GM19397 (cell line): ENCODE results near the gene JAG2.

Experiments
- ATAC-seq: cut with Tn5 transposase; IDR thresholded peaks from one replicate; pipeline ENCODE4 v1.9.1; 2021; ENCODE audit warnings: mild to moderate bottlenecking, moderate library complexity; ENCODE audit not compliant: unreplicated experiment

The JAG2 gene

GRCh38 chr14:105168496-105168978 lies at the start of gene JAG2:
Gene JAG2 (minus strand): TSS chr14:105168776. CDS start chr14:105168420, 356 bp downstream.
- no peak for ATAC-seq

DNA sequence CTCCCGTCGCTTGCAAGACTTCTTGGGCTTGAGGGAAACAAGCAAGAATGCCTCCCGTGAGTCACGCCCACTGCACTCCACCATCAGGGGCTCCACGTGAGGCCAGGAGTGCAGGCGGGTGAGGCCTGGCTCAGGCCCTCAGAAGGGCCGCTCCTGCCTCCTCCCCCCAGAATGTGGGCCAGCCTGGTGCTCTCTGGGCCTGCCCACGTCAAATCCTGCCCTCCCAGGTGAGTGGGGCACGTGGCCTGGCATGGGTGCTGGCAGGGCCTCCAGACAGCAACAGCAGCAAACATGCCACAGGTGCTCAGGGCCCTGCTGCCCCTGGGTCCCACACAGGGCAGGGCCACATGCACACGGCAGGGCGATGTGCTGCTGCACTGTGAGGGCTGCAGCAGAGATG lies 49.2 kb upstream of the JAG2 start:
- no peak for ATAC-seq

- ATAC-seq, result no peak
These were observed 48.1 kb upstream of the JAG2 start for GRCh38 chr14:105216490-105217247.

GRCh38 chr14:105215602-105216001 lies 47.0 kb upstream of the JAG2 start:
- ATAC-seq, result no peak

DNA sequence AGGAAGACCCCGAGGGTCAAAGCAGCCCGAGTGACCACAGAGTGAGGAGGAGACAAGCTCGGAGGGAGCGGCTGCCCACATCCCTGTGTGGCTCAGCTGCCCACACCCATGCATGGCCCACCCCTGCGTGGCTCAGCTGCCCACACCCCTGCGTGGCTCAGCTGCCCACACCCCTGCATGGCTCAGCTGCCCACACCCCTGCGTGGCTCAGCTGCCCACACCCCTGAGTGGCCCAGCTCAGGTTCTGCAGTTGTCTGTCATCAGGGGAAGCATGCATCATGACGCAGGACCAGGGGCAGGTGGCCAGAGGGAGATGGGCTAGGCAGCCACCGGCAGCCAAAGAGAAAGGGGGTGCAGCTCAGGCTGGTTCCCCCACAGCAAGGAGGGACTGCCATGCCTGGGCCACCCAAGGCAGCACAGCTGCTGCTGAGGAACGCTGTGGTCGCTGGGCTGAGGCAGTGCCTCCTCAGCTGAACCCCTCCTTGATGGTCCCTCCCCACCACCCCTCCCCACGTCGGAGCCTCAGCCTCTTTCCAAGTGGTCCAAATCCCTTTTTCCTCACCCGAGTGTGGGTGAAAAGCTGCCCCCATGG lies 45.8 kb upstream of the JAG2 start:
- ATAC-seq, result no peak

GRCh38 chr14:105213361-105213760 lies 44.8 kb upstream of the JAG2 start:
- no peak for ATAC-seq

DNA sequence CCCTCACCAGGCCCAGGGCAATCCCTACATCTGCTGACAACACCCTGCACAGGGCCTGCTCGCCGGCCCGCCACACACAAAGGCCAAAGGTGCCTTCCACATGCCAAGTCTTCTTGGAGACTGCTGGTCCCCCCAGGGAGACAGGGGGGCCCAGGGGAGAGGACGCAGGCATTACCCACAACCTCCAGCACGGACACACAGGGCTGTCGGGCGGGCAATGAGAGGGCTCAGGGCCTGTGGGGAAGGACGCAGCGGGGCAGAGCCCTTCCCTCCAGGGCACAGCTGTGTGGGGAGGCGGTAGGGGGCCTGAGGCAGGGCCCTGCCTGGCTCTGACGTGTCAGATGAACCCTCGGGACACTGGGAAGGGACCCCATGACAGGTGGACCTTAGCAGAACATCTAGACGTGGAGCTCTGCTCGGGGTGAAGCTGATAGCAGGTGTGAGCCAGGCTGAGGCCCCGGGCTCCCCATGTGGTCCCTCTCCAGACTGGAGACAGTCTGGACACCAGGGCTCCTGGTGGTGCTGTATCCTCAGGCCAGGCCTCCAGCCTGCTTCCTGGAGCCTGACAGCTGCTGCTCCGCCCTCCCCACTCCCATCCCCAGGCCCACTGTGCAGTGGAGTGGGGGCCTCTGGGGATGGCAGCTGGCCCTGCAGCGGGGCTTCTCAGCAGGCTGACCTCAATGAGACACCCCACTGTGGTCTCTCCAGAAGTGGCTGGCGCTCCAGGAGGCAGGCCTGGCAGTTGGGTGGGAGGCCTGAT lies 44.1 kb upstream of the JAG2 start:
- ATAC-seq, result no peak

DNA sequence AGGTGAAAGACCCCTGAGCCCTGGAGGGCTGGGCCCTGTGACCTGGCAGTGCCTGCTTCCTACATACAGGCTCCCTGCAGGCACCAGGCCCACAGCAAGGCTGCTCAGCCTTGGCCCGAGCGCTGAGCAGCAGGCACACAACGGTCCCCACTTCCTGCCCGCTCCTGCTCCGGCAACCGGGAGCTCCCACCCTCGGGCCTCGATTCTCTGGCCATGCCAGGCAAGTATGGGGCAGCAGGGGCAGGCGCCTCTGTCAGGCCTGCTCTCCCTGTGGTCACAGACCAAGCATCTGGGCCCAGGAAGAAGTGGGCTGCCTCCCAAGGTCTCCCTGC lies 43.1 kb upstream of the JAG2 start:
- ATAC-seq, result no peak

- no peak for ATAC-seq
These were observed 42.6 kb upstream of the JAG2 start for GRCh38 chr14:105211086-105211757.

DNA sequence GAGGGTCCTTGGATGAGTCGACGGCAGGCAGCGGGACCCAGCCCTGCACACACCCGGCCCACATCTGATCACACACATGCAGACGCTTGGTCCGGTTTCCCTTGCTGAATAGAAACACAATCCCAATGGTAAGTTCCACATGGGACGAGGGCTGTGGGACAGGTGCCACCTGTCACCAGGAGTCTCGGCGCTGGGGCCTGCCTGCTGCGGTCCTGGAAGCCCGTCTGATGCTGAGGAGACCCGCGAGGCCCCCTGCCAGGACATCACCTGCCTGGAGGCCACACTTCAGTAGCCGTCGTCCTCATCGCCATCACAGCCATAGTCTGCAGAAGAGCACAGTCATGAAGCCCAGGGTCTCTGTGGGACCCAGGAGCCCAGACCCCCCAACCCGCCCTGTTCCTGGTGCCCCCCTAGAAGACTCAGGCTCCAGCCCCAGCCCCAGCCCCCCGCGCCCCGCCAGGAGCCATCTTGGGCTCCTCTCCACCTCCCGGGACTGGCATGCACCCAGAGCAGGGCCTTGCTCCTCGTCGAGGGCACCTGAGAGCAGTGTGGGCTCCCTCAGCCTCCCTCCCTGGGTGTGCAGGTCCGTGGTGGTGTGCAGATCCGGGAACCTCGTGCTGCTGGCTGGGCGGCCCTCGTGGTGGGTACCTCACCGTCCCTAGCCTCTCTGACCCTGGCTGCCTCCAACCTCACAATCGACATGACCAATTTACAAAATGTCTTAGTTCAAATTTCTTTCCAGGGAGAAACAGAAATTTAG lies 41.9 kb upstream of the JAG2 start:
- no peak for ATAC-seq

- ATAC-seq, result no peak
These were observed 41.1 kb upstream of the JAG2 start for GRCh38 chr14:105209646-105210045.

- no peak for ATAC-seq
These were observed 40.5 kb upstream of the JAG2 start for GRCh38 chr14:105209091-105209490.

DNA sequence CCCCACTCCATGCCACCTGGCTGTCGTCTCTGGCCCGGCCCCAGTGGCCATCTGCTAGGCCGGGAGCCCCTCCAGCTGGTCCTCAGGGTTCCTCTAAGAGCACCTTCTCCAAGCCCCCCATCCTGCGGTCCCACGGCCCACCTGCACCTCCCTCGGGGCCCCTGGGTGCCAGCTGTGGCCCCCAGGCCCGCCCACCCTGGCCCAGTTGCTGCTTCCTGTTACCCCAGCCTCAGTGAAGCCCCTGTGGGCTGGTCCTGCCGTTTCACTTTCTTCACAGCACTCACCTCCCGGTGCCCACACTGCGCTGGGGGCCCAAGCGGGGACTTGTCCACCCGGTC lies 40.1 kb upstream of the JAG2 start:
- ATAC-seq, result no peak

- ATAC-seq, result no peak
These were observed 39.6 kb upstream of the JAG2 start for GRCh38 chr14:105207996-105208737.

DNA sequence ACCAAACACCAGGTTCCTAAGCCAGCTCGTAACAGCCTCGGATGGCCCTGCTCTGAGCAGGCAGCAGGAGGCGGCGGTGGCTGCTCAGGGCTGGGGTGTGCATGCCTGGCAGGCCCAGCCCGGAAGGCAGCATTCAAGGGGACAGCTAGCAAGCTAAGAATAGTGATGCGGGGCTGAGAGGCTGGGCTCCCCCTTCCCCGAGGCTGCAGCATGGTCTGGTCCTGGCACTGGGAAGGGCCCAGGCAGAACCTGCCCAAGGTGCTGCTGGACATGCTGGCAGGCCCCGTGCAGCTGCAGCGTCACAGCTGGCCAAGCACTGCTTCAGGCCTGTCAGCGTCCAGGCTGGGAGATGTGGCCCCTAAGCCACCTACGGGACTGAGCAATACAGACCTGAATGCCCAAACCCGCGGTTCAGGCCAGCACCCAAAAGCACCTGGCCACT lies 38.9 kb upstream of the JAG2 start:
- ATAC-seq, result no peak

GRCh38 chr14:105206873-105207272 lies 38.3 kb upstream of the JAG2 start:
- no peak for ATAC-seq

DNA sequence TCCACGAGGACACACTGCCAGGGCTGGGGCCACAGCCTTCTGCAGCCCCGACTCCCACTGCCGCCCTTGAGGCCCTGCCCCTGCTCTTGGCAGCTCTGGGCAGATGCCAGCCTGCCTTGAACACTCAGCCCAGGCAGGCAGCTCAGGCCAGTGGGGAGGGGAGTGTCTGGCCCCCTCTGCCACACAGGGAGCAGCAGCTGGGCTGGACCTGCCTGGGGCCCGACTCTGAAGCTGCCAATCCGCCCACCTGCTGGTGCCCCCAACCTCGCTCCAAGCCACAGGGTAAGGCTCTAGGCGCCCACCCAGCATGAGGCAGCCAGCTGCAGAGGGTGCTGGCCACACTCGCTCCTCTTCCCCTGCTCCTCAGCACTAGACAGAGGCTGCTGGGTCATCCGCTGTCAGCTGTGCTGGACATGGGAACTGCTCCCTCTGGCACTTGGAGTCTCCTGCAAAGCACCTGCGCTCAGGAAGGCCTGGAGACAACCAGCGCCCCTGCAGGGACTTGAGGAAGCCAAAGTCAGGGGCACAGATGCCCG lies 37.2 kb upstream of the JAG2 start:
- no peak for ATAC-seq

- no peak for ATAC-seq
These were observed 36.5 kb upstream of the JAG2 start for GRCh38 chr14:105204931-105205672.
